SK-N-SH treated with all-trans-retinoic acid at 6 μM for 48 hours (cell line): ENCODE measurements around the gene SLC25A29.

ENCODE experiments used
- ATAC-seq: fragments of 200-7000 bp; cut with Tn5 transposase; 3 replicates; pipeline ENCODE4 v1.9.1; 2020; ENCODE audit warnings: mild to moderate bottlenecking, moderate library complexity
- ARNTL ChIP-seq: fragments of 450-650 bp; formaldehyde crosslinking; IDR thresholded peaks from 2 replicates; pipeline ENCODE4 v1.5.0; 2020; ENCODE audit warnings: low read depth, mild to moderate bottlenecking, moderate library complexity, borderline replicate concordance
- BACH2 ChIP-seq: fragments of 250-450 bp; sonication (Bioruptor Pico); IDR thresholded peaks from 2 replicates; pipeline ENCODE4 v1.9.0; 2021; ENCODE audit warnings: mild to moderate bottlenecking, borderline replicate concordance
- CREB5 ChIP-seq: fragments of 250-450 bp; sonication (Bioruptor Pico); IDR thresholded peaks from 2 replicates; pipeline ENCODE4 v1.5.1; 2020; ENCODE audit warnings: low read depth, mild to moderate bottlenecking, moderate library complexity
- CSDC2 ChIP-seq: fragments of 250-450 bp; sonication (Bioruptor Pico); IDR thresholded peaks from 2 replicates; pipeline ENCODE4 v1.5.0; 2020; ENCODE audit warnings: mild to moderate bottlenecking, moderate library complexity
- CSRNP3 ChIP-seq: fragments of 250-450 bp; sonication (Bioruptor Pico); IDR thresholded peaks from 2 replicates; pipeline ENCODE4 v1.5.1; 2021; ENCODE audit warnings: mild to moderate bottlenecking, moderate library complexity
- ESRRG ChIP-seq: fragments of 250-450 bp; sonication (Bioruptor Pico); IDR thresholded peaks from 2 replicates; pipeline ENCODE4 v1.6.1; 2021; ENCODE audit warnings: mild to moderate bottlenecking
- GLIS3 ChIP-seq: fragments of 250-450 bp; sonication (Bioruptor Pico); IDR thresholded peaks from 2 replicates; pipeline ENCODE4 v1.5.0; 2020; ENCODE audit warnings: mild to moderate bottlenecking, moderate library complexity
- ISL1 ChIP-seq: fragments of 250-450 bp; sonication (Bioruptor Pico); IDR thresholded peaks from 2 replicates; pipeline ENCODE4 v2.1.2; 2022; ENCODE audit warnings: mild to moderate bottlenecking, moderate library complexity
- OSR1 ChIP-seq: fragments of 250-450 bp; sonication (Bioruptor Pico); IDR thresholded peaks from 2 replicates; pipeline ENCODE4 v1.8.0; 2022; ENCODE audit warnings: moderate library complexity, mild to moderate bottlenecking, inconsistent platforms
- PATZ1 ChIP-seq: fragments of 250-450 bp; sonication (Bioruptor Pico); IDR thresholded peaks from 2 replicates; pipeline ENCODE4 v1.8.0; 2020; ENCODE audit warnings: mild to moderate bottlenecking, moderate library complexity, borderline replicate concordance
- POU6F1 ChIP-seq: fragments of 250-450 bp; sonication (Bioruptor Pico); IDR thresholded peaks from 2 replicates; pipeline ENCODE4 v1.8.0; 2021; ENCODE audit warnings: low read depth, mild to moderate bottlenecking, moderate library complexity, borderline replicate concordance
- PPARA ChIP-seq: fragments of 250-450 bp; sonication (Bioruptor Pico); IDR thresholded peaks from 2 replicates; pipeline ENCODE4 v1.5.0; 2020; ENCODE audit warnings: mild to moderate bottlenecking, borderline replicate concordance
- RARB ChIP-seq: fragments of 250-450 bp; sonication (Bioruptor Pico); IDR thresholded peaks from 2 replicates; pipeline ENCODE4 v1.8.0; 2021; ENCODE audit warnings: mild to moderate bottlenecking, moderate library complexity
- SNAI2 ChIP-seq: fragments of 250-450 bp; sonication (Bioruptor Pico); IDR thresholded peaks from 2 replicates; pipeline ENCODE4 v1.5.0; 2020; ENCODE audit warnings: mild to moderate bottlenecking, moderate library complexity
- TOX ChIP-seq: fragments of 250-450 bp; sonication (Bioruptor Pico); IDR thresholded peaks from 2 replicates; pipeline ENCODE4 v1.8.0; 2021; ENCODE audit warnings: mild to moderate bottlenecking, moderate library complexity, borderline replicate concordance
- TSHZ2 ChIP-seq: fragments of 250-450 bp; sonication (Bioruptor Pico); IDR thresholded peaks from 2 replicates; pipeline ENCODE4 v1.5.0; 2020; ENCODE audit warnings: mild to moderate bottlenecking, moderate library complexity
- ZC3H10 ChIP-seq: fragments of 250-450 bp; sonication (Bioruptor Pico); IDR thresholded peaks from 2 replicates; pipeline ENCODE4 v1.5.1; 2021; ENCODE audit warnings: mild to moderate bottlenecking, moderate library complexity
- ZFP3 ChIP-seq: fragments of 250-450 bp; sonication (Bioruptor Pico); IDR thresholded peaks from 2 replicates; pipeline ENCODE4 v1.5.0; 2020; ENCODE audit warnings: mild to moderate bottlenecking, moderate library complexity
- ZFP30 ChIP-seq: fragments of 450-650 bp; formaldehyde crosslinking; IDR thresholded peaks from 2 replicates; pipeline ENCODE4 v1.5.0; 2022; ENCODE audit warnings: mild to moderate bottlenecking, moderate library complexity
- ZNF565 ChIP-seq: fragments of 450-650 bp; formaldehyde crosslinking; conservative IDR thresholded peaks from 2 replicates; pipeline ENCODE4 v1.5.0; 2020; ENCODE audit warnings: low read depth, mild to moderate bottlenecking, moderate library complexity
- ZNF70 ChIP-seq: fragments of 450-650 bp; formaldehyde crosslinking; IDR thresholded peaks from 2 replicates; pipeline ENCODE4 v1.5.0; 2020; ENCODE audit warnings: mild to moderate bottlenecking, moderate library complexity
- ZNF8 ChIP-seq: fragments of 450-650 bp; formaldehyde crosslinking; IDR thresholded peaks from 2 replicates; pipeline ENCODE4 v1.5.0; 2020; ENCODE audit warnings: mild to moderate bottlenecking, moderate library complexity

The SLC25A29 gene

GRCh38 chr14:100286484-100287191 is 19.6 kb downstream of the SLC25A29 start:
- no peak for ATAC-seq
- TF ChIP-seq ARNTL (no peak), RARB (CRISPR knock-in tag) (no peak), ISL1 (CRISPR knock-in tag) (no peak), OSR1 (CRISPR knock-in tag) (no peak), TOX (CRISPR knock-in tag) (no peak)

- ATAC-seq: no peak; the same call in 2 of the 3 replicates
- no peak for TF ChIP-seq SNAI2
- no peak for TF ChIP-seq TOX (CRISPR knock-in tag)
- TF ChIP-seq CSRNP3: no peak
- no peak for TF ChIP-seq OSR1 (CRISPR knock-in tag)
- no peak for TF ChIP-seq CSDC2 (CRISPR knock-in tag)
- TF ChIP-seq ESRRG (CRISPR knock-in tag): no peak
- TF ChIP-seq ZFP3: no peak
- no peak for TF ChIP-seq TSHZ2
- no peak for TF ChIP-seq ZFP30 (CRISPR knock-in tag)
- no peak for TF ChIP-seq ZC3H10 (CRISPR knock-in tag)
- no peak for TF ChIP-seq PPARA (CRISPR knock-in tag)
- no peak for TF ChIP-seq ISL1 (CRISPR knock-in tag)
- TF ChIP-seq ZNF565 (CRISPR knock-in tag): no peak
- no peak for TF ChIP-seq ZNF70 (CRISPR knock-in tag)
- no peak for TF ChIP-seq GLIS3 (CRISPR knock-in tag)
- no peak for TF ChIP-seq BACH2 (CRISPR knock-in tag)
- no peak for TF ChIP-seq POU6F1 (CRISPR knock-in tag)
- no peak for TF ChIP-seq CREB5 (CRISPR knock-in tag)
These were observed 20.3 kb downstream of the SLC25A29 start for GRCh38 chr14:100285913-100286400.

GRCh38 chr14:100285021-100285912 is 21.0 kb downstream of the SLC25A29 start:
- peak; percentile 79 for ATAC-seq

More at GRCh38 chr14:100285021-100285912, 21.0 kb downstream of the SLC25A29 start:
- TF ChIP-seq PATZ1: peak; percentile 91; the same call in 1 of the 2 replicates
- TF ChIP-seq ISL1 (CRISPR knock-in tag): no peak
- TF ChIP-seq ZFP3: no peak
- no peak; the same call in 1 of the 2 replicates for TF ChIP-seq ZFP30 (CRISPR knock-in tag)
- TF ChIP-seq RARB (CRISPR knock-in tag): no peak
- 0 out of 2 replicates have a peak, but pooled peaks have one; percentile 9 for TF ChIP-seq ZNF8 (CRISPR knock-in tag)
- no peak for TF ChIP-seq ZC3H10 (CRISPR knock-in tag)
- 0 out of 2 replicates have a peak, but pooled peaks have one; percentile 65 for TF ChIP-seq POU6F1 (CRISPR knock-in tag)
- TF ChIP-seq SNAI2: no peak
